DND-41 (cell line): Measurements from ENCODE around the gene CCDC88A.

Source experiments
- CTCF ChIP-seq: IDR thresholded peaks from 2 replicates; pipeline ENCODE4 v1.5.1; 2012; ENCODE audit warnings: borderline replicate concordance, low read length, moderate library complexity, mild to moderate bottlenecking; ENCODE audit not compliant: poor library complexity, severe bottlenecking; ENCODE audit errors: extremely low read depth
- EZH2 ChIP-seq: IDR thresholded peaks from 3 replicates; pipeline ENCODE4 v1.6.1; 2012; ENCODE audit warnings: borderline replicate concordance, low read depth, mild to moderate bottlenecking, moderate library complexity, low read length, inconsistent platforms; ENCODE audit not compliant: severe bottlenecking

GRCh38 chr2:55365303-55365702, 54.4 kb downstream of the CCDC88A start:
- TF ChIP-seq CTCF: no peak
- no peak for TF ChIP-seq EZH2
